ENCODE results near the gene ZMYND8. TPM values are rescaled to one million over a fixed set of nuclear protein-coding genes. Genes with fewer than 3 reads are reported as not detected.

The ZMYND8 gene
- total RNA-seq, 1 experiment from 2014 or later, result 53.1 TPM

DNA sequence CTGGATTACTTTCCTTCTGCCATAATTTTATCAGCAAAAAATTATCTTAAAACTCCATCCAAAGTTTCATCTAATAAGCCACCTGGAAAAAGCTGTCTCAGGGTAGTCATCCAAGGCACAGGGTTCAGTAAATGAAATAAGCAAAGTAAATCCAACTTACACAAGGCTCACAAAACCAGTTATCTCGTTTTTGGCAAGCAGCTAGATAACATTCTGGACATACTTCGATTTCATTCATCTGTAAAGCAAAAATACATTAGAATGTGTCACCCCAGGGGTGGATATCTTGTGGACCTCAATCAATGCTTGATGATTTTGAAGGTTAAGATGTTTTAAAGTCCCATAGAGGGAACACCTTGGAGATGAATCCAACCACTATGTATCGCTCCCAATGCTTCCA is 73.1 kb downstream of the ZMYND8 start:
- intact Hi-C loops (cut with micrococcal nuclease; ENCODE audit: unreplicated experiment), result no loop called here
- DNase-seq, result no peak
- peaks cover 70% of the 10 kb centered on the region for H3K36me3 Mint-ChIP-seq (ENCODE audit: insufficient read depth, unreplicated experiment)
- no peaks in the 10 kb centered on the region for H3K27me3 Mint-ChIP-seq (ENCODE audit: unreplicated experiment)
- CTCF ChIA-PET, result interaction anchor here (1.5 kb wide), 1 partner anchor 100 kb away, joined by 3 read pairs; no protein-coding TSS in a partner anchor
- no TSS peak for BruUV-seq (replicated peaks)
- peaks cover 11% of the 10 kb centered on the region for H3K4me1 Mint-ChIP-seq (ENCODE audit: low read depth, unreplicated experiment)
- TF ChIP-seq, protein P1, sequence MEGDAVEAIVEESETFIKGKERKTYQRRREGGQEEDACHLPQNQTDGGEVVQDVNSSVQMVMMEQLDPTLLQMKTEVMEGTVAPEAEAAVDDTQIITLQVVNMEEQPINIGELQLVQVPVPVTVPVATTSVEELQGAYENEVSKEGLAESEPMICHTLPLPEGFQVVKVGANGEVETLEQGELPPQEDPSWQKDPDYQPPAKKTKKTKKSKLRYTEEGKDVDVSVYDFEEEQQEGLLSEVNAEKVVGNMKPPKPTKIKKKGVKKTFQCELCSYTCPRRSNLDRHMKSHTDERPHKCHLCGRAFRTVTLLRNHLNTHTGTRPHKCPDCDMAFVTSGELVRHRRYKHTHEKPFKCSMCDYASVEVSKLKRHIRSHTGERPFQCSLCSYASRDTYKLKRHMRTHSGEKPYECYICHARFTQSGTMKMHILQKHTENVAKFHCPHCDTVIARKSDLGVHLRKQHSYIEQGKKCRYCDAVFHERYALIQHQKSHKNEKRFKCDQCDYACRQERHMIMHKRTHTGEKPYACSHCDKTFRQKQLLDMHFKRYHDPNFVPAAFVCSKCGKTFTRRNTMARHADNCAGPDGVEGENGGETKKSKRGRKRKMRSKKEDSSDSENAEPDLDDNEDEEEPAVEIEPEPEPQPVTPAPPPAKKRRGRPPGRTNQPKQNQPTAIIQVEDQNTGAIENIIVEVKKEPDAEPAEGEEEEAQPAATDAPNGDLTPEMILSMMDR (IDR thresholded peaks at IDR 0.05; ENCODE audit: unreplicated experiment), result no peak
- H3K9me3 Mint-ChIP-seq (ENCODE audit: low read depth, unreplicated experiment), result no peaks in the 10 kb centered on the region
- H3K4me3 Mint-ChIP-seq (ENCODE audit: low read depth, unreplicated experiment), result no peak overlapping the region
- H3K27ac Mint-ChIP-seq (ENCODE audit: unreplicated experiment), result peak overlapping the region; percentile 9

DNA sequence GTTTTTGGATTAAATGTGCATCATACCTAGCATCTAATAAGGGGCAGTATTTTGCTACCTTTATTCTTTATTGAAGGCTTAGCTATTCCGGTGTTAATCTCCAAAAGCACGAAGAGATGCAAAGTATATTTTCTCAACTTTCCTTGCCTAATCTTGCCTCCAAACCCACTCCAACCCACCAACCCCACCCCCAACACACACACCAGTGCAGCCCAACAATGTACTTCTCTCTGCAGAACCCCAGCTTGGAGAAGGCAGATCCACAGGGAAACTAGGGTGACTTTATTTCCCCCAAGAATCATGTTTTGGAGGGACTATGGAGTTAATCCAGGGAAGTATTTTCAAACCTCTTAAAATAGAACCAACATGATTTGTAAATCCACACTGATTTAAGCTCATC is 73.6 kb downstream of the ZMYND8 start:
- H3K9me3 Mint-ChIP-seq (ENCODE audit: low read depth, unreplicated experiment), result no peaks in the 10 kb centered on the region

DNA sequence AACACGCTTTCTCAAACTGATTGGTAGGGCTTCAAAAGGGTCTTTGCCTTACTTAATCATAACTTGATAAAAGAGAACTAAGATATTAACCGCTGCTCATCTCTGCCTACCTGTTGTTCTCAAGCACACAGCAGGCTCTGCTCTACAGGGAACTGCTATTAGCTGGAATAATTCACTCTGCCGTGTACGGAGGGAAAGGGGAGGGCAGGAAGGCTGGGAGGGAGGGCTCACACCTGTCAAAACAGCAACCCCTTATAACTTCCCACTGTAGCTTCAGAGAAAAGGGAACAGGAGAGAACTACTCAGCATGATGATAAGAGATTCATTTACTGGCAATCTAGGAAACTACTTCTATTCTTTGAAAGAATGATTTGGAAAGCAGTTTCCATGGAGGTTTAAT is 75.1 kb downstream of the ZMYND8 start:
- BruUV-seq (replicated peaks), result no TSS peak
- DNase-seq, result no peak
- TF ChIP-seq, protein P1 (IDR thresholded peaks at IDR 0.05; ENCODE audit: unreplicated experiment), result no peak
- intact Hi-C loops (cut with micrococcal nuclease; ENCODE audit: unreplicated experiment), result no loop called here
- Mint-ChIP-seq H3K36me3 (ENCODE audit: insufficient read depth, unreplicated experiment) (peaks cover 72% of the 10 kb centered on the region), H3K27ac (ENCODE audit: unreplicated experiment) (peak overlapping the region; percentile 24), H3K4me3 (ENCODE audit: low read depth, unreplicated experiment) (no peak overlapping the region), H3K9me3 (ENCODE audit: low read depth, unreplicated experiment) (no peaks in the 10 kb centered on the region), H3K4me1 (ENCODE audit: low read depth, unreplicated experiment) (peaks cover 17% of the 10 kb centered on the region), H3K27me3 (ENCODE audit: unreplicated experiment) (no peaks in the 10 kb centered on the region)
- CTCF ChIA-PET, result interaction anchor here (1.5 kb wide), 1 partner anchor 77 kb away, joined by 3 read pairs; no protein-coding TSS in a partner anchor

More for the DNA sequence above, 73.6 kb downstream of the ZMYND8 start:
- peaks cover 72% of the 10 kb centered on the region for H3K36me3 Mint-ChIP-seq (ENCODE audit: insufficient read depth, unreplicated experiment)
- H3K27ac Mint-ChIP-seq (ENCODE audit: unreplicated experiment), result no peak overlapping the region
- DNase-seq, result no peak
- intact Hi-C loops (cut with micrococcal nuclease; ENCODE audit: unreplicated experiment), result no loop called here
- peaks cover 17% of the 10 kb centered on the region for H3K4me1 Mint-ChIP-seq (ENCODE audit: low read depth, unreplicated experiment)
- H3K4me3 Mint-ChIP-seq (ENCODE audit: low read depth, unreplicated experiment), result no peak overlapping the region
- TF ChIP-seq, protein P1 (IDR thresholded peaks at IDR 0.05; ENCODE audit: unreplicated experiment), result no peak
- no TSS peak for BruUV-seq (replicated peaks)
- CTCF ChIA-PET, result interaction anchor here (1.5 kb wide), 1 partner anchor 101 kb away, joined by 3 read pairs; no protein-coding TSS in a partner anchor
- no peaks in the 10 kb centered on the region for H3K27me3 Mint-ChIP-seq (ENCODE audit: unreplicated experiment)

DNA sequence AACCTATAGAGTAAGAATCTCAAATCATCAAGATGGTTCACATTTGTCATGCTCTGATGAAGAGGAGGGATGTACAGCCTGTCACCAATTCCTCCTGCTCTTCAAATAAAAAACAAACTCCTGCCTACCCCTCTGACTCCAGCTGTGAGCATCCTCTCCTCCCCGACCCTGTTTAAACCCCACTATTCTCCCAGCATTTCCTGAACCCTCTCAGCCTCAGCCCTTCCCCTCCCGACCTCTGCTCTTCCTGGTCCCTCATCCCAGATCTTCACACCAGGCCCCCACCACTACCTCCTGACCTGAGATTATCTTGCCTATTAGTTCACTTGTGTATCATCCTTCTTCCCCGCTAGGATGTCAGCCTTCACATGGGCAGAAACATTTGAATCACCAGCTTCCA is 75.8 kb downstream of the ZMYND8 start:
- BruUV-seq (replicated peaks), result no TSS peak
- DNase-seq, result no peak
- CTCF ChIA-PET, result interaction anchor here (0.9 to 2.5 kb wide), 2 partner anchors 76 to 103 kb away, joined by 4 to 9 read pairs; partner anchors contain the start of gene ZMYND8
- intact Hi-C loops (cut with micrococcal nuclease; ENCODE audit: unreplicated experiment), result no loop called here
- H3K36me3 Mint-ChIP-seq (ENCODE audit: insufficient read depth, unreplicated experiment), result peaks cover 79% of the 10 kb centered on the region
- H3K4me3 Mint-ChIP-seq (ENCODE audit: low read depth, unreplicated experiment), result no peak overlapping the region
- TF ChIP-seq, protein P1 (IDR thresholded peaks at IDR 0.05; ENCODE audit: unreplicated experiment), result no peak
- H3K9me3 Mint-ChIP-seq (ENCODE audit: low read depth, unreplicated experiment), result no peaks in the 10 kb centered on the region
- no peak overlapping the region for H3K27ac Mint-ChIP-seq (ENCODE audit: unreplicated experiment)
- H3K4me1 Mint-ChIP-seq (ENCODE audit: low read depth, unreplicated experiment), result peaks cover 22% of the 10 kb centered on the region
- no peaks in the 10 kb centered on the region for H3K27me3 Mint-ChIP-seq (ENCODE audit: unreplicated experiment)
